HG02973 (cell line): ENCODE measurements around the gene SRSF2.
"Not testable (repeated sequence)": the region's sequence is repeated elsewhere in the genome, so short reads cannot be mapped to it uniquely, and the experiment has no call there.

Experiments
- ATAC-seq: cut with Tn5 transposase; IDR thresholded peaks from one replicate; pipeline ENCODE4 v1.9.1; 2021; ENCODE audit warnings: moderate library complexity; ENCODE audit not compliant: unreplicated experiment

Gene SRSF2

GRCh38 chr17:76737082-76737675 is at the start of gene SRSF2:
SRSF2 (minus strand) TSS chr17:76737331; CDS start chr17:76737160, 171 bp downstream.
- ATAC-seq: peak; percentile 60

GRCh38 chr17:76784926-76785325 is 47.8 kb upstream of the SRSF2 start:
- no peak for ATAC-seq

GRCh38 chr17:76783146-76783545 is 46.0 kb upstream of the SRSF2 start:
- ATAC-seq: no peak

- no peak for ATAC-seq
Observed at GRCh38 chr17:76781056-76781982, 44.2 kb upstream of the SRSF2 start.

- no peak for ATAC-seq
Observed at GRCh38 chr17:76775021-76775600, 38.0 kb upstream of the SRSF2 start.

GRCh38 chr17:76772842-76773525 is 35.9 kb upstream of the SRSF2 start:
- no peak for ATAC-seq

GRCh38 chr17:76758570-76758969 is 21.4 kb upstream of the SRSF2 start:
- no peak for ATAC-seq

- ATAC-seq: no peak
Observed at GRCh38 chr17:76757256-76757655, 20.1 kb upstream of the SRSF2 start.

- ATAC-seq: no peak
Observed at GRCh38 chr17:76755285-76755684, 18.2 kb upstream of the SRSF2 start.

- no peak for ATAC-seq
Observed at GRCh38 chr17:76753061-76753961, 16.2 kb upstream of the SRSF2 start.

- ATAC-seq: no peak
Observed at GRCh38 chr17:76752006-76752405, 14.9 kb upstream of the SRSF2 start.

- no peak for ATAC-seq
Observed at GRCh38 chr17:76751416-76751993, 14.4 kb upstream of the SRSF2 start.

- no peak for ATAC-seq
Observed at GRCh38 chr17:76748657-76749056, 11.5 kb upstream of the SRSF2 start.

GRCh38 chr17:76747716-76748363 is 10.7 kb upstream of the SRSF2 start:
- ATAC-seq: no peak

- ATAC-seq: not testable (repeated sequence)
Observed at GRCh38 chr17:76745785-76746184, 8.7 kb upstream of the SRSF2 start.

GRCh38 chr17:76744747-76745146 is 7.6 kb upstream of the SRSF2 start:
- ATAC-seq: no peak

GRCh38 chr17:76742958-76743357 is 5.8 kb upstream of the SRSF2 start:
- no peak for ATAC-seq

GRCh38 chr17:76740329-76741118 is 3.4 kb upstream of the SRSF2 start:
- no peak for ATAC-seq
